Stomach (tissue), 9 donors: ENCODE data around the gene GADD45A. TPM values are rescaled to one million over a fixed set of nuclear protein-coding genes. Genes with fewer than 3 reads are reported as not detected.

Source experiments
- DNase-seq, 2 donors: peaks; one replicate each; pipeline versions ENCODE4 v3.0.0 to v3.0.0-alpha.2; 2013 to 2019
- H3K27ac ChIP-seq, 5 donors: fragments of 200-600 bp in 4 of 5; sonication (generic) in 4 of 5; one replicate each; pipeline ENCODE4 v1.5.1; 2013 to 2019; ENCODE audit warnings: mild to moderate bottlenecking in 1 of 5, moderate library complexity in 1 of 5
- H3K27me3 ChIP-seq, 3 donors: fragments of 200-600 bp; sonication (generic); one replicate each; pipeline ENCODE4 v1.5.1; 2017 to 2019; ENCODE audit warnings: mixed run types in 1 of 3
- H3K36me3 ChIP-seq, 4 donors: fragments of 200-600 bp; sonication (generic); 1 replicate in 3 of 4; 2 replicates in 1 of 4; pipeline ENCODE4 v1.5.1; 2016 to 2019
- H3K4me1 ChIP-seq, 4 donors: fragments of 200-600 bp; sonication (generic); one replicate each; pipeline ENCODE4 v1.5.1; 2016 to 2019
- H3K4me3 ChIP-seq, 4 donors: fragments of 200-600 bp; sonication (generic) in 3 of 4; one replicate each; pipeline ENCODE4 v1.5.1; 2016 to 2019; ENCODE audit warnings: mild to moderate bottlenecking in 1 of 4
- H3K9me3 ChIP-seq, 4 donors: fragments of 200-600 bp; sonication (generic); one replicate each; pipeline ENCODE4 v1.5.1; 2016 to 2019
- CTCF ChIP-seq, 7 experiments: fragments of 450-650 bp in 4 of 7; fragments of 200-600 bp in 3 of 7; sonication (generic) in 3 of 7; IDR thresholded peaks; one replicate each; pipeline ENCODE4 v1.5.1; 2016 to 2019; ENCODE audit warnings: antibody characterized with exemption in 7 of 7, control low read depth in 2 of 7, mild to moderate bottlenecking in 1 of 7
- EP300 ChIP-seq: sonication (generic); formaldehyde crosslinking; IDR thresholded peaks from one replicate; pipeline ENCODE4 v1.6.1; 2017; ENCODE audit warnings: antibody characterized with exemption
- POLR2A ChIP-seq, 4 donors: fragments of 450-650 bp; IDR thresholded peaks; one replicate each; pipeline ENCODE4 v1.6.1; 2016; ENCODE audit warnings: antibody characterized with exemption in 4 of 4, control low read depth in 2 of 4, mild to moderate bottlenecking in 1 of 4, moderate library complexity in 1 of 4
- POLR2AphosphoS5 ChIP-seq, 3 donors: sonication (generic); formaldehyde crosslinking; IDR thresholded peaks; one replicate each; pipeline ENCODE4 v1.6.1; 2016; ENCODE audit warnings: antibody characterized with exemption in 3 of 3
- WGBS, 5 donors: extraction: QIAGEN DNeasy Blood & Tissue Kit in 3 of 5; methylation state at CpG; one replicate each; pipeline versions ENCODE4 v1.1.5 to v1.1.7; 2013 to 2018; 5-methylcytosine and 5-hydroxymethylcytosine counted together
- intact Hi-C: fragments of 100-400 bp; cut with DNase I; formaldehyde crosslinking; loops from one replicate; pipeline ENCODE4 v1.15.1; 2023; ENCODE audit warnings: low total_unique reads
- polyA plus RNA-seq, 3 donors: library from polyadenylated mRNA; stranded (reverse); fragments of 200-250 nt; gene quantifications; one replicate each; pipeline ENCODE4 v1.2.3, GENCODE V29; 2013
- total RNA-seq, 5 donors: library from RNA; depleted of rRNA; stranded (reverse); fragments of >200 nt; gene quantifications; one replicate each; pipeline versions ENCODE4 v1.1.0 to v1.2.3, GENCODE V29; 2014 to 2016
- donor health status: healthy with polysubstance abuse.
- donor health status: Bipolar disorder and iron deficiency.
- donor health status: healthy.

GADD45A gene
- total and polyA plus RNA-seq, 8 donors, result 4.7 to 84.8 (median 38.4) TPM

GRCh38 chr1:67677930-67678329, 7.1 kb upstream of the GADD45A start:
- Histone ChIP-seq H3K27me3 (no peaks in the 10 kb centered on the region), H3K9me3 (no peaks in the 10 kb centered on the region), H3K27ac (no peak overlapping the region), H3K36me3 (no peaks in the 10 kb centered on the region), H3K4me1 (peaks cover 0 to 10% (median 4%) of the 10 kb centered on the region in 4 donors), H3K4me3 (no peak overlapping the region)
- TF ChIP-seq CTCF (IDR thresholded peaks at IDR 0.05), result no peak
- intact Hi-C loops, result no loop called here
- DNase-seq, result no peak
- WGBS, 5 donors, result 78 to 92% (median 79%) methylated on average over 2 of the region's 2 CpGs

GRCh38 chr1:67679691-67680090, 5.3 kb upstream of the GADD45A start:
- no peak for TF ChIP-seq EP300
- TF ChIP-seq POLR2AphosphoS5 (IDR thresholded peaks at IDR 0.05), result no peak
- no peak for TF ChIP-seq CTCF (IDR thresholded peaks at IDR 0.05)
- no peak for TF ChIP-seq POLR2A (IDR thresholded peaks at IDR 0.05)
- Histone ChIP-seq H3K4me1 (peaks cover 0 to 26% (median 14%) of the 10 kb centered on the region in 4 donors), H3K27ac (no peak overlapping the region), H3K36me3 (no peaks in the 10 kb centered on the region), H3K9me3 (no peaks in the 10 kb centered on the region), H3K27me3 (no peaks in the 10 kb centered on the region), H3K4me3 (no peak overlapping the region)
- DNase-seq, result no peak
- intact Hi-C loops, result loop anchor here (10.0 kb wide), 1 partner anchor 115 kb away; no protein-coding TSS in a partner anchor

- H3K36me3 ChIP-seq, result no peaks in the 10 kb centered on the region
- no peak for TF ChIP-seq CTCF (IDR thresholded peaks at IDR 0.05)
- no peak for TF ChIP-seq EP300
- TF ChIP-seq POLR2AphosphoS5 (IDR thresholded peaks at IDR 0.05), result no peak
- TF ChIP-seq POLR2A (IDR thresholded peaks at IDR 0.05), result no peak
- no peak for DNase-seq
- H3K27ac ChIP-seq, result no peak overlapping the region
- intact Hi-C loops, result loop anchor here (10.0 kb wide), 1 partner anchor 116 kb away; no protein-coding TSS in a partner anchor
- H3K9me3 ChIP-seq, result no peaks in the 10 kb centered on the region
- no peaks in the 10 kb centered on the region for H3K27me3 ChIP-seq
- peaks cover 0 to 24% (median 12%) of the 10 kb centered on the region in 4 donors for H3K4me1 ChIP-seq
- H3K4me3 ChIP-seq, result no peak overlapping the region
- WGBS, 5 donors, result 95 to 98% (median 96%) methylated on average over 2 of the region's 2 CpGs
Measured at GRCh38 chr1:67680486-67680885, 4.5 kb upstream of the GADD45A start.

GRCh38 chr1:67682659-67683197, 2.3 kb upstream of the GADD45A start:
- no peaks in the 10 kb centered on the region for H3K27me3 ChIP-seq
- DNase-seq, result peak in 1 of 2 donors; percentile 27
- H3K36me3 ChIP-seq, result peaks cover 0 to 4% (median 3%) of the 10 kb centered on the region in 4 donors
- peaks cover 8 to 35% (median 21%) of the 10 kb centered on the region in 4 donors for H3K4me1 ChIP-seq
- peak overlapping the region in 3 of 5 donors; percentile 96 to 98 (median 98) for H3K27ac ChIP-seq
- 29 to 43% (median 42%) methylated on average over 3 of the region's 3 CpGs for WGBS, 5 donors
- no peaks in the 10 kb centered on the region for H3K9me3 ChIP-seq
- TF ChIP-seq POLR2A (IDR thresholded peaks at IDR 0.05) (no peak), CTCF (IDR thresholded peaks at IDR 0.05) (no peak), POLR2AphosphoS5 (IDR thresholded peaks at IDR 0.05) (no peak), EP300 (no peak)
- no peak overlapping the region for H3K4me3 ChIP-seq
- intact Hi-C loops, result loop anchor here (10.0 kb wide), 1 partner anchor 118 kb away; no protein-coding TSS in a partner anchor
